IPS-15b (cell line): ENCODE data around the gene PFDN2.

ENCODE experiments used
- H3K27me3 ChIP-seq: one replicate; pipeline ENCODE4 v1.6.1; 2013; ENCODE audit warnings: low read length; ENCODE audit not compliant: control insufficient read depth, insufficient read depth
- H3K36me3 ChIP-seq: one replicate; pipeline ENCODE4 v1.6.1; 2013; ENCODE audit warnings: low read length; ENCODE audit not compliant: control insufficient read depth, insufficient read depth
- H3K4me1 ChIP-seq: one replicate; pipeline ENCODE4 v1.6.1; 2013; ENCODE audit warnings: mild to moderate bottlenecking, low read length; ENCODE audit not compliant: control insufficient read depth, insufficient read depth
- H3K4me3 ChIP-seq: one replicate; pipeline ENCODE4 v1.5.1; 2013; ENCODE audit warnings: low read depth, low read length
- H3K9ac ChIP-seq: one replicate; pipeline ENCODE4 v1.6.1; 2013; ENCODE audit warnings: low read depth, mild to moderate bottlenecking, low read length
- H3K9me3 ChIP-seq: one replicate; pipeline ENCODE4 v1.6.1; 2013; ENCODE audit warnings: mild to moderate bottlenecking, low read length; ENCODE audit not compliant: control insufficient read depth, insufficient read depth

The PFDN2 gene

DNA sequence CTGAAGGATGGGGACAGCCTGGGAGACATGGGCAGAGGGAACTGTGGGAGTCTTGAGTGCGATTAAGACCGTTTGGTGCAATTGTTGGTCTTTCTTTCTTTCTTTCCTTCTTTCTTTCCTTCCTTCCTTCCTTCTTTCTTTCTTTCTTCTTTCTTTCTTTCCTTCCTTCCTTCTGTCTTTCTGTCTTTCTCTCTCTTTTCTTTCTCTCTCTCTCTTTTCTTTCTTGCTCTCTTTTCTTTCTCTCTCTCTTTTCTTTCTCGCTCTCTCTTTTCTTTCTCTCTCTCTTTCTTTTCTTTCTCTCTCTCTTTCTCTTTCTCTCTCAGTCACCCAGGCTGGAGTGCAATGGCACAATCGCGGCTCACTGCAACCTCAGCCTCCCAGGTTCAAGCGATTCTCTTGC is 22.6 kb downstream of the PFDN2 start:
- H3K4me3 ChIP-seq, result no peak overlapping the region
- no peaks in the 10 kb centered on the region for H3K36me3 ChIP-seq
- H3K9ac ChIP-seq, result no peak overlapping the region
- peaks cover 4% of the 10 kb centered on the region for H3K4me1 ChIP-seq
- no peaks in the 10 kb centered on the region for H3K9me3 ChIP-seq
- no peaks in the 10 kb centered on the region for H3K27me3 ChIP-seq

DNA sequence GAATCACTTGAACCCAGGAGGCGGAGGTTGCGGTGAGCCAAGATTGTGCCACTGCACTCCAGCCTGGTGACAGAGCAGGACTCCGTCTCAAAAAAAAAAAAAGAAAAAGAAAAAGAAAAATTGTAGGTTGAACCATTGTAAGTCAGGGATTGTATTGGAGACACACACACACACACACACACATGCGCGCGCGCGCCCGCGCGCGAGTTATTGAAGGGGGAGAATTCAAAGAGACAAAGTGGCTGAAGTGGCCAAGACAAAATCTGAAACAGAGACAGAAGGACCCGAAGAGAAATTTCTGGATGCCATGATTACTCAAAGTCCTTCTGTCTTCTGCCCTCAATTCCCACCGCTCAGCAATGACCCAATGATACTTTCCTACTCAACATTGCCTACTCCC is 23.4 kb downstream of the PFDN2 start:
- Histone ChIP-seq H3K36me3 (no peaks in the 10 kb centered on the region), H3K9me3 (no peaks in the 10 kb centered on the region), H3K27me3 (no peaks in the 10 kb centered on the region), H3K4me3 (no peak overlapping the region), H3K9ac (no peak overlapping the region), H3K4me1 (peaks cover 4% of the 10 kb centered on the region)

GRCh38 chr1:161092621-161093028 is 25.2 kb downstream of the PFDN2 start:
- Histone ChIP-seq H3K9me3 (no peaks in the 10 kb centered on the region), H3K4me1 (peaks cover 4% of the 10 kb centered on the region), H3K4me3 (no peak overlapping the region), H3K9ac (no peak overlapping the region), H3K27me3 (no peaks in the 10 kb centered on the region), H3K36me3 (no peaks in the 10 kb centered on the region)

DNA sequence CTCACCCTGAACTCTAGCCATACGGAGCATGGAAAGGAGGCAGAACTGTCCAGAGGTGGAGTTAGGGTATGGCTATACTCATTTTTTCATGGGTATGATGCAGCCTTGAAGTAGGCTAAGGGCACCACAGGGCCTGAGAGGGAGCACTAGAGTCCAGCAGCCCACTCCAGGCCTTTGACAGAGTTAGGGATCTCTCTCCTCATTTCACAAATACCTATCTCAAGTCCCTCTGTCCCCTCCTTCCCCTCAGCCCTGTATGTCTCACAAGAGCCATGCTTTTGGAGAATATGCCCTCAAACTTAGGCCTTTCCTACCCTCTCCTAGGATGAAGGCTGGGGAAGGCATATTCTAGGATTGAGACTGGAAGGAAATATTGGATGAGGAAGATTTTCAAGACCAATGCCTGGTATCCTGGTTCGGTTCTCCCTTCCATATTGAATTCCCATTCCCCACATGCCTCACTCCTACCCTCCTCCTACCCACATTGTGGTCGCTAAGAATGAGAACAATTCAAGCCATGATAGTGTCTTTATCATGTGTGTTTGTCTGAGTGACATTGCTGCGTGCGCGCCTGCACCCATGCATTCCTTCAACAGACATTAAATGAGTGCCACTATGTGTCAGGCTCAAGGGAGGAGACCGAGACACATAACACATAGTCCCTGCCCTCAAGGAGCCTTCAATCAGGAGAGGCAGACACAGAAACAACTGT is 25.9 kb downstream of the PFDN2 start:
- no peaks in the 10 kb centered on the region for H3K27me3 ChIP-seq
- no peak overlapping the region for H3K9ac ChIP-seq
- no peak overlapping the region for H3K4me3 ChIP-seq
- H3K36me3 ChIP-seq, result no peaks in the 10 kb centered on the region
- H3K9me3 ChIP-seq, result no peaks in the 10 kb centered on the region
- no peaks in the 10 kb centered on the region for H3K4me1 ChIP-seq

DNA sequence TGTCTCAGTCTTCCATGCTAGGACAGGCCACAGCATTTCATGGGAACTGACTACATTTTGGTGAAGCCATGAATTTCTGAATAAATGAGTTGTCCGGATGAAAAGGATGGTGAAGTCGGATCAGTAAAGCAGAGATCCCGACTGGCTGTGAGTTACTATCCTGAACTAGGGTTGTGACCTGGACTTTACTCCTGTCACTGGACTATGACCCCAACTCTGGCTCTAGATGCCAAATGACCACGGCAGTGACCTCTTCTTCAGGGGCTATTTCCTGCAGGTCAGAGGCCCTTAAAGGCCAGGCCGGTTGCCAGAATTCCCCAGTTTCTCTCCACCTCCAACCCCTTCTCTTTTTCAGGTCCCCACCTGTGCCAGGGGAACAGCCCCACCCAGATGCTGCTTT is 26.7 kb downstream of the PFDN2 start:
- Histone ChIP-seq H3K36me3 (no peaks in the 10 kb centered on the region), H3K4me3 (no peak overlapping the region), H3K27me3 (no peaks in the 10 kb centered on the region), H3K9ac (no peak overlapping the region), H3K9me3 (no peaks in the 10 kb centered on the region), H3K4me1 (peaks cover 3% of the 10 kb centered on the region)

DNA sequence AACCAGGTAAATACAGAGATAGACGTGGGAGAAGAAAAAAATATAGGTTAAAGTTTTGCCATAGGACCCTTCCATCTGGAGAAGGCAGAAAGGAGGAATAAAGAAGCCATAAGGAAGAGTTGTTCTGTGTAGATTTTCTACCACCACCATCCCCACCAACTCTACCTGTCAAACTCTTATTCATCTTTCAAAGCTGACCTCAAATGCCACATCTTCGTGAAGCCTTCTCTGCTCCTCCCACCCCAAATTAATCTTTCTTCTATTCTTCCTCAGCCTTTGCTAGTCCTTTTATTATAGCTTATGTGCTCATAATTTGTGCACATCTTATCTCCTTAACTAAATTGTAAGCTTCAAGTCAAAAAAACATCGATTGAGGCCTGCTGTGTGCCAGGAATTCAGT is 27.2 kb downstream of the PFDN2 start:
- no peaks in the 10 kb centered on the region for H3K9me3 ChIP-seq
- no peak overlapping the region for H3K9ac ChIP-seq
- no peaks in the 10 kb centered on the region for H3K27me3 ChIP-seq
- H3K4me1 ChIP-seq, result peaks cover 6% of the 10 kb centered on the region
- H3K36me3 ChIP-seq, result no peaks in the 10 kb centered on the region
- no peak overlapping the region for H3K4me3 ChIP-seq

DNA sequence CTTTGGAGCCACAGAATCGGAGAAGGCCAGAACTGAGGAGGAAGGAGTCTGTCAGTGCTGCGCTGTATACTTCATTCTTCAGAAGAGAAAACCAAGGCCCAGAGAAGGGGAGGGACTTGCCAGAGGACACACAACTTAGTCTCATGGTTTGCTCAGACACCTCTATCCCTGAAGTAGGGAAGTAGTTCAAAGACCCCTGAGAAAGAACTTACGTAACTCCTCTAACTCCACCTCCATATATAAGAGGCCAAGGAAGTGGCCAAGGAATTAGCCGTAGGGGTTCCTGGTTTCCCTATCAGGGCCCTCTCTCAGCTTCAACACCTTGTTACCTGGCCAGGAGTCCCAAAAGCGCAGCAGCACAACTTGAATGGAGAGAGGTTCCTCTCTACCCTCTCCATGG is 27.9 kb downstream of the PFDN2 start:
- Histone ChIP-seq H3K4me3 (no peak overlapping the region), H3K9ac (no peak overlapping the region), H3K36me3 (no peaks in the 10 kb centered on the region), H3K27me3 (no peaks in the 10 kb centered on the region), H3K9me3 (no peaks in the 10 kb centered on the region), H3K4me1 (peaks cover 6% of the 10 kb centered on the region)

- H3K9ac ChIP-seq, result no peak within 1 kb of the TSS
- no peaks in the 10 kb centered on the region for H3K36me3 ChIP-seq
- H3K4me1 ChIP-seq, result peaks cover 6% of the 10 kb centered on the region
- H3K4me3 ChIP-seq, result no peak within 1 kb of the TSS
- H3K27me3 ChIP-seq, result no peaks in the 10 kb centered on the region
- H3K9me3 ChIP-seq, result no peaks in the 10 kb centered on the region
These were observed 28.4 kb downstream of the PFDN2 start, which contains the start of gene NECTIN4 for GRCh38 chr1:161089251-161089924. NECTIN4 (minus strand) TSS chr1:161089558; CDS start chr1:161089296, 262 bp downstream.

GRCh38 chr1:161088587-161089110 is 29.2 kb downstream of the PFDN2 start:
- peaks cover 6% of the 10 kb centered on the region for H3K4me1 ChIP-seq
- H3K36me3 ChIP-seq, result no peaks in the 10 kb centered on the region
- no peaks in the 10 kb centered on the region for H3K9me3 ChIP-seq
- H3K27me3 ChIP-seq, result no peaks in the 10 kb centered on the region
- no peak overlapping the region for H3K4me3 ChIP-seq
- H3K9ac ChIP-seq, result no peak overlapping the region

DNA sequence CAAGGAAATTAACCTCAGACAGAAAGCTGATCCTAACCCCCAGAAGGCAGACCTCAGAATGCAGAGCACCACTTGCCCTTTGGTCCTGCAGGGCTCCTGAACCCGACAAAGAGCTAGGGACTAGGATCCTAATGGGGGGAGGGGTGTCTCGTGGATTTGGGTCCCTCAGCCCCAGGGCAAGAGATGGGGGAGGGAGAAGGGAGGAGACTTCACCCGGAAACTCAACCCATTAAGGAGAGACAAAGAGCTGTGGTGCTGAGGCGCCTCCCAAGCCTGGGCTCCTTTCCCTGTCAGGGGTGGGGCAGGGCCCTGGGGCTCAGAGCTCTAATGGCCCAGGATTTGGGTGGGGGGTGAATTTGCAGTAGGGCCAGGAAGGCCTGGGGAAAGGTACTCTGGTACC is 31.4 kb downstream of the PFDN2 start:
- Histone ChIP-seq H3K4me3 (no peak overlapping the region), H3K27me3 (no peaks in the 10 kb centered on the region), H3K36me3 (no peaks in the 10 kb centered on the region), H3K9ac (no peak overlapping the region), H3K4me1 (peaks cover 6% of the 10 kb centered on the region), H3K9me3 (no peaks in the 10 kb centered on the region)

- Histone ChIP-seq H3K36me3 (no peaks in the 10 kb centered on the region), H3K27me3 (no peaks in the 10 kb centered on the region), H3K9ac (no peak overlapping the region), H3K4me3 (no peak overlapping the region), H3K9me3 (no peaks in the 10 kb centered on the region), H3K4me1 (peaks cover 12% of the 10 kb centered on the region)
These were observed 32.7 kb downstream of the PFDN2 start for GRCh38 chr1:161085165-161085564.

DNA sequence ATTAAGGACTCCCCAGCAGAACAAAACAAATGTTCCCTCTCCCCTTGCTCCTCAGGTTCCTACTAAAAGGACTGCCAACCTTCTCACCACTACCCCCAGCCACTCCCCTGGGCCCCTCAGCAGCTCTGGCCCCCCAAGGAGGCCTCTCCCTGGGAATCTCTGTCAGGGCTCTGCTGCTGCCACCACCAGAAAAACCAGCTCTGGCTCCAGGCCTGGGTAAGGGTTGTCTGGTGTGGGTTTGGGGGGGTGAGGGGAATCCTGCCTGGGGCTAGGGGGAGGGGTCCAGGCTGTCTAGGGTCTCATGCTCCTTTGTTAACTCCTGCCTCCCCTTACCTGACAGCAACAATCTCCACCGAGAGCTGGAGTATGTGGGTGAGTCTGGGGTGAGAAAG is 33.2 kb downstream of the PFDN2 start:
- Histone ChIP-seq H3K36me3 (no peaks in the 10 kb centered on the region), H3K27me3 (no peaks in the 10 kb centered on the region), H3K4me1 (peaks cover 13% of the 10 kb centered on the region), H3K4me3 (no peak overlapping the region), H3K9me3 (no peaks in the 10 kb centered on the region), H3K9ac (no peak overlapping the region)
